HepG2 (cell line): ENCODE results near the gene TMPRSS11F. TPM values are rescaled to one million over a fixed set of nuclear protein-coding genes. Genes with fewer than 3 reads are reported as not detected.

ENCODE experiments used
- ATAC-seq: fragments of 200-7000 bp; cut with Tn5 transposase; 3 replicates; pipeline ENCODE4 v1.9.1; 2020; ENCODE audit warnings: mild to moderate bottlenecking, moderate library complexity
- BruUV-seq: library from RNA; stranded (reverse); fragments of 400-500 nt; replicated peaks from 2 replicates; lab custom pipeline; 2021; lab: Mats Ljungman, UMichigan
- CTCF ChIA-PET: fragments of 300-600 bp; formaldehyde crosslinking; extraction: SDS; loops from one replicate; lab custom pipeline; 2021; ENCODE audit warnings: low total read pairs, inconsistent platforms, low intra/inter-chr PET ratio; lab: Yijun Ruan, JAX
- POLR2A ChIA-PET: fragments of 350-600 bp; sonication (Branson Sonifier 250); formaldehyde crosslinking; loops from one replicate; lab custom pipeline; 2020; ENCODE audit warnings: antibody characterized with exemption, inconsistent platforms; lab: Yijun Ruan, JAX
- DNase-seq: peaks from one replicate; pipeline ENCODE4 v3.0.0-alpha.2; 2015; ENCODE audit warnings: low spot score
- FAIRE-seq: peaks from 3 replicates; lab custom pipeline; 2011; peaks lifted over from hg19 to GRCh38; lab: Jason Lieb, UNC
- H2AFZ ChIP-seq: one replicate; pipeline ENCODE4 v1.6.1; 2011; ENCODE audit warnings: low read length, inconsistent platforms
- H3K27ac ChIP-seq: fragments of 300-600 bp; 3 replicates; pipeline ENCODE4 v1.8.0; 2011; ENCODE audit warnings: mixed run types, mild to moderate bottlenecking, mixed read lengths, low read length, inconsistent platforms; ENCODE audit not compliant: insufficient read depth; ENCODE audit errors: extremely low read length
- H3K27me3 ChIP-seq, 2 experiments: fragments of 200-600 bp in 1 of 2; 2 replicates in 1 of 2; 3 replicates in 1 of 2; pipeline versions ENCODE4 v1.6.0 to v1.8.0; 2011; ENCODE audit warnings: low read length in 2 of 2, mild to moderate bottlenecking in 2 of 2, moderate library complexity in 2 of 2, inconsistent platforms in 1 of 2; ENCODE audit not compliant: insufficient read depth in 2 of 2, control insufficient read depth in 1 of 2
- H3K36me3 ChIP-seq, 2 experiments: fragments of 200-600 bp in 1 of 2; replicated peaks in 1 of 2; 2 replicates in 1 of 2; 3 replicates in 1 of 2; pipeline versions ENCODE4 v1.5.1 to v1.8.0; 2011; ENCODE audit warnings: low read length in 2 of 2, inconsistent platforms in 1 of 2; ENCODE audit not compliant: insufficient read depth in 2 of 2, control insufficient read depth in 1 of 2
- H3K4me1 ChIP-seq: 2 replicates; pipeline ENCODE4 v1.5.1; 2012; ENCODE audit warnings: low read length, inconsistent platforms; ENCODE audit not compliant: insufficient read depth
- H3K4me2 ChIP-seq: 2 replicates; pipeline ENCODE4 v1.6.0; 2011; ENCODE audit warnings: low read depth, low read length, inconsistent platforms
- H3K4me3 ChIP-seq, 3 experiments: fragments of 200-600 bp in 1 of 3; sonication (generic), shearing (Covaris generic) in 1 of 3; replicated peaks in 1 of 3; 2 replicates each; pipeline ENCODE4 v1.5.1; 2011 to 2016; ENCODE audit warnings: low read length in 3 of 3, inconsistent platforms in 2 of 3, low read depth in 2 of 3, mild to moderate bottlenecking in 2 of 3, control low read depth in 1 of 3, mixed read lengths in 1 of 3; ENCODE audit not compliant: insufficient read depth in 1 of 3
- H3K79me2 ChIP-seq: one replicate; pipeline ENCODE4 v1.6.1; 2011; ENCODE audit warnings: low read length, inconsistent platforms; ENCODE audit not compliant: insufficient read depth
- H3K9ac ChIP-seq: 2 replicates; pipeline ENCODE4 v1.6.0; 2011; ENCODE audit warnings: mild to moderate bottlenecking, low read depth, low read length, inconsistent platforms; ENCODE audit not compliant: insufficient read depth
- H3K9me3 ChIP-seq: 2 replicates; pipeline ENCODE4 v1.5.1; 2012; ENCODE audit warnings: mild to moderate bottlenecking, low read length
- H4K20me1 ChIP-seq: 2 replicates; pipeline ENCODE4 v1.6.0; 2011; ENCODE audit warnings: inconsistent platforms, mild to moderate bottlenecking, low read length, moderate library complexity; ENCODE audit not compliant: insufficient read depth
- CENPX ChIP-seq: sonication (generic); formaldehyde crosslinking; IDR thresholded peaks from 2 replicates; pipeline ENCODE4 v1.9.0; 2021; ENCODE audit warnings: mild to moderate bottlenecking, missing genetic modification reagents, moderate library complexity
- HOXA3 ChIP-seq: sonication (generic); formaldehyde crosslinking; IDR thresholded peaks from 2 replicates; pipeline ENCODE4 v1.5.0; 2020; ENCODE audit warnings: missing genetic modification reagents
- TCF12 ChIP-seq, 2 experiments: fragments of 450-650 bp in 1 of 2; sonication (generic) in 1 of 2; formaldehyde crosslinking in 1 of 2; IDR thresholded peaks; 2 replicates each; pipeline versions ENCODE4 v1.6.1 to v1.8.0; 2017 to 2022; ENCODE audit warnings: antibody characterized with exemption in 1 of 2, mild to moderate bottlenecking in 1 of 2, missing genetic modification reagents in 1 of 2, moderate library complexity in 1 of 2
- ZNF782 ChIP-seq: sonication (generic); formaldehyde crosslinking; IDR thresholded peaks from 2 replicates; pipeline ENCODE4 v1.4.0; 2020; ENCODE audit warnings: missing genetic modification reagents, mild to moderate bottlenecking, borderline replicate concordance
- ZSCAN30 ChIP-seq: sonication (generic); formaldehyde crosslinking; IDR thresholded peaks from 2 replicates; pipeline ENCODE4 v1.5.0; 2020; ENCODE audit warnings: mild to moderate bottlenecking, missing genetic modification reagents
- WGBS: methylation state at CpG from one replicate; pipeline ENCODE4 v1.1.6; 2017; ENCODE audit warnings: low lambda C conversion rate; 5-methylcytosine and 5-hydroxymethylcytosine counted together
- in situ Hi-C: cut with HindIII; loops from 2 replicates; pipeline ENCODE4 v1.10.0; 2017; ENCODE audit warnings: low pct_unique_long_range_greater_than_20kb; ENCODE audit not compliant: extremely low pct_ligation_motif_present
- intact Hi-C: fragments of 100-400 bp; cut with micrococcal nuclease; formaldehyde crosslinking; loops from one replicate; pipeline ENCODE4 v1.10.0; 2022; ENCODE audit not compliant: unreplicated experiment
- polyA plus RNA-seq, 8 experiments: library from polyadenylated mRNA; depleted of rRNA in 3 of 8; stranded (reverse) in 7 of 8; unstranded in 1 of 8; fragments of >200 nt; fragmentation: Illumina TruSeq in 4 of 8; extraction: Trizol in 4 of 8; gene quantifications; 2 replicates each; pipeline versions ENCODE4 v1.2.1 to v1.2.3, GENCODE V29; 2011 to 2016; ENCODE audit warnings: low read depth in 4 of 8, missing spikeins in 1 of 8, mixed read lengths in 1 of 8; ENCODE audit not compliant: insufficient read depth in 1 of 8
- total RNA-seq, 5 experiments: library from RNA; depleted of rRNA; stranded (reverse); fragments of >200 nt; fragmentation: Illumina TruSeq; extraction: Trizol; gene quantifications; 2 replicates each; pipeline ENCODE4 v1.2.3, GENCODE V29; 2016; ENCODE audit warnings: low read depth in 1 of 5
- TF ChIP-seq, protein P1 (sequence below): IDR thresholded peaks from 2 replicates; pipeline ENCODE4 v1.6.1; 2018; ENCODE audit warnings: missing genetic modification reagents, mild to moderate bottlenecking, missing compliant biosample characterization
- TF ChIP-seq, protein P2 (sequence below): sonication (generic); formaldehyde crosslinking; IDR thresholded peaks from 2 replicates; pipeline ENCODE4 v1.5.1; 2020; ENCODE audit warnings: mild to moderate bottlenecking, missing genetic modification reagents, moderate library complexity
- TF ChIP-seq, protein P3 (sequence below): sonication (generic); formaldehyde crosslinking; IDR thresholded peaks from 2 replicates; pipeline ENCODE4 v1.4.0; 2020; ENCODE audit warnings: missing genetic modification reagents
- TF ChIP-seq, protein P4 (sequence below): sonication (generic); formaldehyde crosslinking; IDR thresholded peaks from 2 replicates; pipeline ENCODE4 v1.9.0; 2021; ENCODE audit warnings: missing genetic modification reagents, borderline replicate concordance
- TF ChIP-seq, protein P5 (sequence below): sonication (generic); formaldehyde crosslinking; IDR thresholded peaks from 2 replicates; pipeline ENCODE4 v1.5.0; 2020; ENCODE audit warnings: mild to moderate bottlenecking, low read depth, missing genetic modification reagents, borderline replicate concordance

TMPRSS11F gene
- total and polyA plus RNA-seq, 2 of the 13 experiments (the other 11 are each of a cell fraction or from before 2014, with no cell fraction given): not detected

DNA sequence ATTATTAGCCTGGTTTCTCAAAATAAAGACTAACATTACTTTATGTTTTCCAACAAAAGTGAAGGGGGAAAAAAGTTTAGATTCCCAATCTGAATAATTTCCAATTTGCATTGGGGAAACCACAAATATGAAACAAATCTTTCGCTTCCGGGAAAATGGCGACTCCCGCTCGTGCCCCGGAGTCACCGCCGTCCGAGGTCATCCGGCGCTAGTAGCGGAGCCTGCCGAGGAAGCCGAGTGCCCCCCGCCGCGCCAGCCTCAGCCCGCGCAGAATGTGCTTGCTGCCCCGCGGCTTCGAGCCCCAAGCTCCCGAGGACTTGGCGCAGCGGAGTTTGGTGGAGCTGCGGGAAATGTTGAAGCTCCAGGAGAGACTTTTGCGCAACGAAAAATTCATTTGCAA is 91.4 kb downstream of the TMPRSS11F start (continued):
- TF ChIP-seq, protein P1, sequence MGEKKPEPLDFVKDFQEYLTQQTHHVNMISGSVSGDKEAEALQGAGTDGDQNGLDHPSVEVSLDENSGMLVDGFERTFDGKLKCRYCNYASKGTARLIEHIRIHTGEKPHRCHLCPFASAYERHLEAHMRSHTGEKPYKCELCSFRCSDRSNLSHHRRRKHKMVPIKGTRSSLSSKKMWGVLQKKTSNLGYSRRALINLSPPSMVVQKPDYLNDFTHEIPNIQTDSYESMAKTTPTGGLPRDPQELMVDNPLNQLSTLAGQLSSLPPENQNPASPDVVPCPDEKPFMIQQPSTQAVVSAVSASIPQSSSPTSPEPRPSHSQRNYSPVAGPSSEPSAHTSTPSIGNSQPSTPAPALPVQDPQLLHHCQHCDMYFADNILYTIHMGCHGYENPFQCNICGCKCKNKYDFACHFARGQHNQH (CRISPR knock-in tag): no peak
- TF ChIP-seq ZSCAN30 (CRISPR knock-in tag): no peak
- TF ChIP-seq HOXA3: no peak
- TF ChIP-seq, all 625 proteins: peak for 0

DNA sequence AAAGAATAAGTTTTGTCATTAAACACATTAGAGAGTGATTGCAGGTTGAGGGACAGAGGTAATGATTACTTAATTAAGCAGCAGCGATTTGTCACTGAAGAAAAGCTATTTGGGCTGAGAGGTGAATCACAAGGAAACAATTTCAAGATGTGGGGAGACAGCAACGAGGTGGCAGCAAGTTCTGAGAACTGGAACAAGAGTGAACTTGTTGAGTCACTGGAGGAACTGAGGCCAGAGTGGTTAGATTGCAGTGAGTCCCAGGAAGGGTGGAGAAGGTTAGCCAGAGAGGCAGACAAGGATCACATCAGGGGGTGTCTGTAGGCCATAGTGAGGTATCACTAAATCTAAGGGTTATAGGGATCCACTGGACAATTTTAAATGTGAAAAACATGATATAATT is 108.5 kb downstream of the TMPRSS11F start:
- Histone ChIP-seq H3K9ac (no peak overlapping the region), H2AFZ (no peak overlapping the region), H3K9me3 (no peaks in the 10 kb centered on the region), H3K27me3 (no peaks in the 10 kb centered on the region), H3K36me3 (no peaks in the 10 kb centered on the region), H3K4me2 (no peak overlapping the region), H3K27ac (no peak overlapping the region), H3K4me1 (no peaks in the 10 kb centered on the region), H3K4me3 (no peak overlapping the region), H3K79me2 (no peaks in the 10 kb centered on the region), H4K20me1 (no peaks in the 10 kb centered on the region)
- ATAC-seq: no peak
- ChIA-PET POLR2A (no interaction called here), CTCF (no interaction called here)
- no peak for FAIRE-seq
- DNase-seq: no peak
- in situ Hi-C loops (no loop called here), intact Hi-C loops (no loop called here)
- no TSS peak for BruUV-seq
- WGBS: 1% methylated on average over 2 of the region's 2 CpGs
- TF ChIP-seq, protein P2, sequence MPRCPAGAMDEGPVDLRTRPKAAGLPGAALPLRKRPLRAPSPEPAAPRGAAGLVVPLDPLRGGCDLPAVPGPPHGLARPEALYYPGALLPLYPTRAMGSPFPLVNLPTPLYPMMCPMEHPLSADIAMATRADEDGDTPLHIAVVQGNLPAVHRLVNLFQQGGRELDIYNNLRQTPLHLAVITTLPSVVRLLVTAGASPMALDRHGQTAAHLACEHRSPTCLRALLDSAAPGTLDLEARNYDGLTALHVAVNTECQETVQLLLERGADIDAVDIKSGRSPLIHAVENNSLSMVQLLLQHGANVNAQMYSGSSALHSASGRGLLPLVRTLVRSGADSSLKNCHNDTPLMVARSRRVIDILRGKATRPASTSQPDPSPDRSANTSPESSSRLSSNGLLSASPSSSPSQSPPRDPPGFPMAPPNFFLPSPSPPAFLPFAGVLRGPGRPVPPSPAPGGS (CRISPR knock-in tag): no peak
- TF ChIP-seq, protein P3, sequence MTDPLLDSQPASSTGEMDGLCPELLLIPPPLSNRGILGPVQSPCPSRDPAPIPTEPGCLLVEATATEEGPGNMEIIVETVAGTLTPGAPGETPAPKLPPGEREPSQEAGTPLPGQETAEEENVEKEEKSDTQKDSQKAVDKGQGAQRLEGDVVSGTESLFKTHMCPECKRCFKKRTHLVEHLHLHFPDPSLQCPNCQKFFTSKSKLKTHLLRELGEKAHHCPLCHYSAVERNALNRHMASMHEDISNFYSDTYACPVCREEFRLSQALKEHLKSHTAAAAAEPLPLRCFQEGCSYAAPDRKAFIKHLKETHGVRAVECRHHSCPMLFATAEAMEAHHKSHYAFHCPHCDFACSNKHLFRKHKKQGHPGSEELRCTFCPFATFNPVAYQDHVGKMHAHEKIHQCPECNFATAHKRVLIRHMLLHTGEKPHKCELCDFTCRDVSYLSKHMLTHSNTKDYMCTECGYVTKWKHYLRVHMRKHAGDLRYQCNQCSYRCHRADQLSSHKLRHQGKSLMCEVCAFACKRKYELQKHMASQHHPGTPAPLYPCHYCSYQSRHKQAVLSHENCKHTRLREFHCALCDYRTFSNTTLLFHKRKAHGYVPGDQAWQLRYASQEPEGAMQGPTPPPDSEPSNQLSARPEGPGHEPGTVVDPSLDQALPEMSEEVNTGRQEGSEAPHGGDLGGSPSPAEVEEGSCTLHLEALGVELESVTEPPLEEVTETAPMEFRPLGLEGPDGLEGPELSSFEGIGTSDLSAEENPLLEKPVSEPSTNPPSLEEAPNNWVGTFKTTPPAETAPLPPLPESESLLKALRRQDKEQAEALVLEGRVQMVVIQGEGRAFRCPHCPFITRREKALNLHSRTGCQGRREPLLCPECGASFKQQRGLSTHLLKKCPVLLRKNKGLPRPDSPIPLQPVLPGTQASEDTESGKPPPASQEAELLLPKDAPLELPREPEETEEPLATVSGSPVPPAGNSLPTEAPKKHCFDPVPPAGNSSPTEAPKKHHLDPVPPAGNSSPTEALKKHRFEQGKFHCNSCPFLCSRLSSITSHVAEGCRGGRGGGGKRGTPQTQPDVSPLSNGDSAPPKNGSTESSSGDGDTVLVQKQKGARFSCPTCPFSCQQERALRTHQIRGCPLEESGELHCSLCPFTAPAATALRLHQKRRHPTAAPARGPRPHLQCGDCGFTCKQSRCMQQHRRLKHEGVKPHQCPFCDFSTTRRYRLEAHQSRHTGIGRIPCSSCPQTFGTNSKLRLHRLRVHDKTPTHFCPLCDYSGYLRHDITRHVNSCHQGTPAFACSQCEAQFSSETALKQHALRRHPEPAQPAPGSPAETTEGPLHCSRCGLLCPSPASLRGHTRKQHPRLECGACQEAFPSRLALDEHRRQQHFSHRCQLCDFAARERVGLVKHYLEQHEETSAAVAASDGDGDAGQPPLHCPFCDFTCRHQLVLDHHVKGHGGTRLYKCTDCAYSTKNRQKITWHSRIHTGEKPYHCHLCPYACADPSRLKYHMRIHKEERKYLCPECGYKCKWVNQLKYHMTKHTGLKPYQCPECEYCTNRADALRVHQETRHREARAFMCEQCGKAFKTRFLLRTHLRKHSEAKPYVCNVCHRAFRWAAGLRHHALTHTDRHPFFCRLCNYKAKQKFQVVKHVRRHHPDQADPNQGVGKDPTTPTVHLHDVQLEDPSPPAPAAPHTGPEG (CRISPR knock-in tag): no peak
- no peak for TF ChIP-seq ZNF782 (CRISPR knock-in tag)
- TF ChIP-seq CENPX: no peak
- TF ChIP-seq, protein P4, sequence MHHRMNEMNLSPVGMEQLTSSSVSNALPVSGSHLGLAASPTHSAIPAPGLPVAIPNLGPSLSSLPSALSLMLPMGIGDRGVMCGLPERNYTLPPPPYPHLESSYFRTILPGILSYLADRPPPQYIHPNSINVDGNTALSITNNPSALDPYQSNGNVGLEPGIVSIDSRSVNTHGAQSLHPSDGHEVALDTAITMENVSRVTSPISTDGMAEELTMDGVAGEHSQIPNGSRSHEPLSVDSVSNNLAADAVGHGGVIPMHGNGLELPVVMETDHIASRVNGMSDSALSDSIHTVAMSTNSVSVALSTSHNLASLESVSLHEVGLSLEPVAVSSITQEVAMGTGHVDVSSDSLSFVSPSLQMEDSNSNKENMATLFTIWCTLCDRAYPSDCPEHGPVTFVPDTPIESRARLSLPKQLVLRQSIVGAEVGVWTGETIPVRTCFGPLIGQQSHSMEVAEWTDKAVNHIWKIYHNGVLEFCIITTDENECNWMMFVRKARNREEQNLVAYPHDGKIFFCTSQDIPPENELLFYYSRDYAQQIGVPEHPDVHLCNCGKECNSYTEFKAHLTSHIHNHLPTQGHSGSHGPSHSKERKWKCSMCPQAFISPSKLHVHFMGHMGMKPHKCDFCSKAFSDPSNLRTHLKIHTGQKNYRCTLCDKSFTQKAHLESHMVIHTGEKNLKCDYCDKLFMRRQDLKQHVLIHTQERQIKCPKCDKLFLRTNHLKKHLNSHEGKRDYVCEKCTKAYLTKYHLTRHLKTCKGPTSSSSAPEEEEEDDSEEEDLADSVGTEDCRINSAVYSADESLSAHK (CRISPR knock-in tag): no peak
- TF ChIP-seq, protein P5, sequence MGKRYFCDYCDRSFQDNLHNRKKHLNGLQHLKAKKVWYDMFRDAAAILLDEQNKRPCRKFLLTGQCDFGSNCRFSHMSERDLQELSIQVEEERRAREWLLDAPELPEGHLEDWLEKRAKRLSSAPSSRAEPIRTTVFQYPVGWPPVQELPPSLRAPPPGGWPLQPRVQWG (CRISPR knock-in tag): no peak
- no peak for TF ChIP-seq TCF12 (IDR thresholded peaks at IDR 0.05)
- TF ChIP-seq TCF12 (CRISPR knock-in tag; IDR thresholded peaks at IDR 0.05): no peak
